Type B pancreatic cell (in vitro differentiated cells): ENCODE data around the gene NLGN1. TPM values are rescaled to one million over a fixed set of nuclear protein-coding genes. Genes with fewer than 3 reads are reported as not detected.

ENCODE experiments used
- DNase-seq: peaks from one replicate; pipeline ENCODE4 v3.0.0; 2021; ENCODE audit warnings: mixed read lengths; ENCODE audit not compliant: unreplicated experiment; ENCODE audit errors: extremely low spot score
- H3K27ac Mint-ChIP-seq: 2 replicates; pipeline ENCODE4 v1.8.0; 2021; ENCODE audit warnings: mild to moderate bottlenecking, mixed read lengths
- H3K27me3 Mint-ChIP-seq: 2 replicates; pipeline ENCODE4 v1.8.0; 2021; ENCODE audit warnings: mixed read lengths
- H3K36me3 Mint-ChIP-seq: 2 replicates; pipeline ENCODE4 v1.8.0; 2021; ENCODE audit warnings: mixed read lengths
- H3K4me1 Mint-ChIP-seq: one replicate; pipeline ENCODE4 v1.8.0; 2021; ENCODE audit warnings: mixed read lengths; ENCODE audit not compliant: unreplicated experiment
- H3K4me3 Mint-ChIP-seq: 2 replicates; pipeline ENCODE4 v1.8.0; 2021; ENCODE audit warnings: mild to moderate bottlenecking, mixed read lengths
- H3K9me3 Mint-ChIP-seq: 2 replicates; pipeline ENCODE4 v1.8.0; 2021; ENCODE audit warnings: mixed read lengths
- CTCF ChIP-seq: fragments of 200-600 bp; sonication (generic); conservative IDR thresholded peaks from 2 replicates; pipeline ENCODE4 v1.5.0; 2021; ENCODE audit warnings: antibody characterized with exemption, mild to moderate bottlenecking
- total RNA-seq: library from RNA; stranded (reverse); gene quantifications from 2 replicates; pipeline ENCODE4 v1.2.1, GENCODE V29; 2021; ENCODE audit warnings: low replicate concordance

The NLGN1 gene
- total RNA-seq, 1 donor from 2014 or later, result 12.6 TPM

- Mint-ChIP-seq H3K4me1 (peaks cover 6% of the 10 kb centered on the region), H3K9me3 (peaks cover 7% of the 10 kb centered on the region), H3K36me3 (peaks cover 6% of the 10 kb centered on the region), H3K27me3 (no peaks in the 10 kb centered on the region), H3K27ac (no peak overlapping the region), H3K4me3 (no peak overlapping the region)
- no peak for DNase-seq
- TF ChIP-seq CTCF, result no peak
Measured at GRCh38 chr3:174023421-174023820, 625.9 kb downstream of the NLGN1 start.

GRCh38 chr3:174028673-174029072 is 631.1 kb downstream of the NLGN1 start:
- peaks cover 4% of the 10 kb centered on the region for H3K27me3 Mint-ChIP-seq

GRCh38 chr3:174035328-174035886 is 637.9 kb downstream of the NLGN1 start:
- Mint-ChIP-seq H3K36me3 (no peaks in the 10 kb centered on the region), H3K9me3 (no peaks in the 10 kb centered on the region), H3K27me3 (peaks cover 4% of the 10 kb centered on the region), H3K27ac (no peak overlapping the region), H3K4me1 (no peaks in the 10 kb centered on the region), H3K4me3 (no peak overlapping the region)
- DNase-seq, result no peak
- no peak for TF ChIP-seq CTCF

More at GRCh38 chr3:174028673-174029072, 631.1 kb downstream of the NLGN1 start:
- H3K4me3 Mint-ChIP-seq, result no peak overlapping the region
- no peak overlapping the region for H3K27ac Mint-ChIP-seq
- DNase-seq, result no peak
- TF ChIP-seq CTCF, result no peak
- H3K4me1 Mint-ChIP-seq, result peaks cover under 1% of the 10 kb centered on the region
- peaks cover 7% of the 10 kb centered on the region for H3K36me3 Mint-ChIP-seq
- H3K9me3 Mint-ChIP-seq, result peaks cover 8% of the 10 kb centered on the region

GRCh38 chr3:174046311-174046710 is 648.8 kb downstream of the NLGN1 start:
- Mint-ChIP-seq H3K4me3 (no peak overlapping the region), H3K9me3 (peaks cover 16% of the 10 kb centered on the region), H3K4me1 (no peaks in the 10 kb centered on the region), H3K27ac (no peak overlapping the region), H3K36me3 (peaks cover 3% of the 10 kb centered on the region), H3K27me3 (no peaks in the 10 kb centered on the region)
- no peak for TF ChIP-seq CTCF
- DNase-seq, result no peak

- Mint-ChIP-seq H3K27ac (no peak overlapping the region), H3K27me3 (no peaks in the 10 kb centered on the region), H3K36me3 (no peaks in the 10 kb centered on the region), H3K4me3 (no peak overlapping the region), H3K4me1 (no peaks in the 10 kb centered on the region), H3K9me3 (peaks cover 13% of the 10 kb centered on the region)
- no peak for TF ChIP-seq CTCF
- DNase-seq, result no peak
Measured at GRCh38 chr3:174049472-174049871, 651.9 kb downstream of the NLGN1 start.

GRCh38 chr3:174051191-174051590 is 653.6 kb downstream of the NLGN1 start:
- H3K27ac Mint-ChIP-seq, result no peak overlapping the region
- H3K36me3 Mint-ChIP-seq, result no peaks in the 10 kb centered on the region
- H3K4me1 Mint-ChIP-seq, result no peaks in the 10 kb centered on the region
- peaks cover 6% of the 10 kb centered on the region for H3K9me3 Mint-ChIP-seq
- no peak for TF ChIP-seq CTCF
- no peak for DNase-seq
- H3K4me3 Mint-ChIP-seq, result no peak overlapping the region
- no peaks in the 10 kb centered on the region for H3K27me3 Mint-ChIP-seq
